Mucosa of descending colon (tissue), 3 donors: Measurements from ENCODE around the gene RBM17. TPM values are rescaled to one million over a fixed set of nuclear protein-coding genes. Genes with fewer than 3 reads are reported as not detected.
"Not testable (repeated sequence)": the region's sequence is repeated elsewhere in the genome, so short reads cannot be mapped to it uniquely, and the experiment has no call there.

Experiments used
- ATAC-seq: fragments of 200-7000 bp; cut with Tn5 transposase; one replicate; pipeline ENCODE4 v1.9.1; 2020; ENCODE audit warnings: mild to moderate bottlenecking, moderate library complexity
- DNase-seq, 3 donors: peaks; one replicate each; pipeline ENCODE4 v3.0.0-alpha.2; 2020
- H3K36me3 ChIP-seq: fragments of 200-600 bp; one replicate; pipeline ENCODE4 v1.8.0; 2021; ENCODE audit warnings: low read depth, mild to moderate bottlenecking
- H3K4me1 ChIP-seq: fragments of 200-600 bp; one replicate; pipeline ENCODE4 v1.8.0; 2021; ENCODE audit warnings: low read depth, mild to moderate bottlenecking
- H3K4me3 ChIP-seq: fragments of 200-600 bp; one replicate; pipeline ENCODE4 v1.8.0; 2021; ENCODE audit warnings: mild to moderate bottlenecking
- H3K9me3 ChIP-seq: fragments of 200-600 bp; one replicate; pipeline ENCODE4 v1.8.0; 2021; ENCODE audit warnings: mild to moderate bottlenecking
- CTCF ChIP-seq: fragments of 200-600 bp; IDR thresholded peaks from one replicate; pipeline ENCODE4 v1.8.0; 2022; ENCODE audit warnings: antibody characterized with exemption, mild to moderate bottlenecking
- intact Hi-C, 2 donors: fragments of 100-400 bp; cut with DNase I in 1 of 2; cut with micrococcal nuclease in 1 of 2; formaldehyde crosslinking; loops; one replicate each; pipeline versions ENCODE4 v1.11.0 to v1.11.1; 2022; cut with DNase I, micrococcal nuclease
- total RNA-seq, 3 donors: library from RNA; stranded (reverse); fragmentation: NEBNext Ultra II Directional in 2 of 3; extraction: Animal tissue kit (Norgen Biotek cat#: 25700) in 2 of 3; gene quantifications; one replicate each; pipeline versions ENCODE4 v1.2.1 to v1.2.4, GENCODE V29; 2021 to 2023
- donor health status: DM: no; HTN: no; CAD: no; lungs with moderate emphysema.
- donor health status: DM: no; HTN: no; CAD: no.
- donor health status: DM: no; HTN: yes; CAD: no.

Gene RBM17
- total RNA-seq, 3 donors from 2014 or later, result 87.4 to 100 (median 90.8) TPM

GRCh38 chr10:6119423-6119822 lies 30.6 kb downstream of the RBM17 start:
- Histone ChIP-seq H3K9me3 (no peaks in the 10 kb centered on the region), H3K4me3 (no peak overlapping the region), H3K36me3 (no peaks in the 10 kb centered on the region), H3K4me1 (no peaks in the 10 kb centered on the region)
- intact Hi-C loops, result no loop called here
- ATAC-seq, result no peak
- no peak for TF ChIP-seq CTCF
- DNase-seq, result no peak

- ATAC-seq (peak; percentile 96), DNase-seq (peak; percentile 61 to 67 (median 66))
These were observed 31.1 kb downstream of the RBM17 start for GRCh38 chr10:6119962-6120361.

GRCh38 chr10:6120691-6121090 lies 31.9 kb downstream of the RBM17 start:
- intact Hi-C loops, result no loop called here
- peak; percentile 28 for ATAC-seq
- DNase-seq, result peak in 1 of 3 donors; percentile 52

More at GRCh38 chr10:6119962-6120361, 31.1 kb downstream of the RBM17 start:
- Histone ChIP-seq H3K4me3 (no peak overlapping the region), H3K9me3 (no peaks in the 10 kb centered on the region), H3K36me3 (no peaks in the 10 kb centered on the region), H3K4me1 (no peaks in the 10 kb centered on the region)
- intact Hi-C loops, result no loop called here
- TF ChIP-seq CTCF, result no peak

GRCh38 chr10:6121146-6121545 lies 32.3 kb downstream of the RBM17 start:
- TF ChIP-seq CTCF, result no peak
- Histone ChIP-seq H3K36me3 (no peaks in the 10 kb centered on the region), H3K4me1 (no peaks in the 10 kb centered on the region), H3K4me3 (no peak overlapping the region), H3K9me3 (no peaks in the 10 kb centered on the region)
- intact Hi-C loops, result no loop called here
- no peak for DNase-seq
- no peak for ATAC-seq

More at GRCh38 chr10:6120691-6121090, 31.9 kb downstream of the RBM17 start:
- no peak for TF ChIP-seq CTCF
- Histone ChIP-seq H3K9me3 (no peaks in the 10 kb centered on the region), H3K4me1 (no peaks in the 10 kb centered on the region), H3K36me3 (no peaks in the 10 kb centered on the region), H3K4me3 (no peak overlapping the region)

- Histone ChIP-seq H3K4me3 (no peak overlapping the region), H3K36me3 (no peaks in the 10 kb centered on the region), H3K9me3 (no peaks in the 10 kb centered on the region), H3K4me1 (no peaks in the 10 kb centered on the region)
- TF ChIP-seq CTCF, result no peak
- no peak for DNase-seq
- intact Hi-C loops, result no loop called here
- no peak for ATAC-seq
These were observed 34.7 kb downstream of the RBM17 start for GRCh38 chr10:6123532-6123931.

- H3K4me1 ChIP-seq, result no peaks in the 10 kb centered on the region
- no peak overlapping the region for H3K4me3 ChIP-seq
- H3K9me3 ChIP-seq, result no peaks in the 10 kb centered on the region
- TF ChIP-seq CTCF, result no peak
- H3K36me3 ChIP-seq, result no peaks in the 10 kb centered on the region
- DNase-seq (peak in 1 of 3 donors; percentile 36), ATAC-seq (peak; percentile 14)
- intact Hi-C loops, result no loop called here
These were observed 35.8 kb downstream of the RBM17 start for GRCh38 chr10:6124666-6125065.

- H3K36me3 ChIP-seq, H3K4me3 ChIP-seq, H3K4me1 ChIP-seq, DNase-seq, intact Hi-C loops, ATAC-seq, H3K9me3 ChIP-seq: not testable (repeated sequence)
These were observed 38.6 kb downstream of the RBM17 start for GRCh38 chr10:6127461-6127860.
